Fibroblast of mammary gland (primary cell): Measurements from ENCODE around the gene XPO4.

ENCODE experiments used
- DNase-seq: peaks from one replicate; pipeline ENCODE4 v3.0.0-alpha.2; 2010; ENCODE audit warnings: low read depth
- H3K4me3 ChIP-seq: 2 replicates; pipeline ENCODE4 v1.5.1; 2011; ENCODE audit warnings: low read depth, mild to moderate bottlenecking, low read length, moderate library complexity; ENCODE audit not compliant: control insufficient read depth
- TF ChIP-seq, protein P1 (sequence below): conservative IDR thresholded peaks from 2 replicates; pipeline ENCODE4 v1.5.1; 2011; ENCODE audit warnings: low read depth, low read length, inconsistent platforms; ENCODE audit not compliant: control insufficient read depth, insufficient read depth

The XPO4 gene

DNA sequence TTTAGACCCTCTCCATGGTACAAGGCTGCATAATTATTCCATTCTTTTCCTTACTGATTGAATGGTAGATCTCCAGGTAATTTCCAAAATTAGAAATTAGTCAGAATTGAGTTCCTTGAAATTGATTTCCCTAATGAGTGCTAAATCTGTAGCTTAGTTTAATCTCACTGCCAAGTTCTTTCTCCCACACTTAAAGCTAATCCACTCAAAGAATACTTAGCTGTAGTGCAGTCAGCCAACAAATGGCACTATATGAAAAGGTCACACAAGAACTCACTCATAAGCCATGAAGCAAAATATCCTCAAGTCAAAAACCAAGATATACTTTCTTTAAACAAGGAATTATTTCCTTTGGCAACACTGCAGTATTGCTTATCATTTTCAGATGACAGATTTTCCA lies 62.0 kb downstream of the XPO4 start:
- DNase-seq: no peak
- TF ChIP-seq, protein P1, sequence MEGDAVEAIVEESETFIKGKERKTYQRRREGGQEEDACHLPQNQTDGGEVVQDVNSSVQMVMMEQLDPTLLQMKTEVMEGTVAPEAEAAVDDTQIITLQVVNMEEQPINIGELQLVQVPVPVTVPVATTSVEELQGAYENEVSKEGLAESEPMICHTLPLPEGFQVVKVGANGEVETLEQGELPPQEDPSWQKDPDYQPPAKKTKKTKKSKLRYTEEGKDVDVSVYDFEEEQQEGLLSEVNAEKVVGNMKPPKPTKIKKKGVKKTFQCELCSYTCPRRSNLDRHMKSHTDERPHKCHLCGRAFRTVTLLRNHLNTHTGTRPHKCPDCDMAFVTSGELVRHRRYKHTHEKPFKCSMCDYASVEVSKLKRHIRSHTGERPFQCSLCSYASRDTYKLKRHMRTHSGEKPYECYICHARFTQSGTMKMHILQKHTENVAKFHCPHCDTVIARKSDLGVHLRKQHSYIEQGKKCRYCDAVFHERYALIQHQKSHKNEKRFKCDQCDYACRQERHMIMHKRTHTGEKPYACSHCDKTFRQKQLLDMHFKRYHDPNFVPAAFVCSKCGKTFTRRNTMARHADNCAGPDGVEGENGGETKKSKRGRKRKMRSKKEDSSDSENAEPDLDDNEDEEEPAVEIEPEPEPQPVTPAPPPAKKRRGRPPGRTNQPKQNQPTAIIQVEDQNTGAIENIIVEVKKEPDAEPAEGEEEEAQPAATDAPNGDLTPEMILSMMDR: no peak
- H3K4me3 ChIP-seq: no peak overlapping the region

DNA sequence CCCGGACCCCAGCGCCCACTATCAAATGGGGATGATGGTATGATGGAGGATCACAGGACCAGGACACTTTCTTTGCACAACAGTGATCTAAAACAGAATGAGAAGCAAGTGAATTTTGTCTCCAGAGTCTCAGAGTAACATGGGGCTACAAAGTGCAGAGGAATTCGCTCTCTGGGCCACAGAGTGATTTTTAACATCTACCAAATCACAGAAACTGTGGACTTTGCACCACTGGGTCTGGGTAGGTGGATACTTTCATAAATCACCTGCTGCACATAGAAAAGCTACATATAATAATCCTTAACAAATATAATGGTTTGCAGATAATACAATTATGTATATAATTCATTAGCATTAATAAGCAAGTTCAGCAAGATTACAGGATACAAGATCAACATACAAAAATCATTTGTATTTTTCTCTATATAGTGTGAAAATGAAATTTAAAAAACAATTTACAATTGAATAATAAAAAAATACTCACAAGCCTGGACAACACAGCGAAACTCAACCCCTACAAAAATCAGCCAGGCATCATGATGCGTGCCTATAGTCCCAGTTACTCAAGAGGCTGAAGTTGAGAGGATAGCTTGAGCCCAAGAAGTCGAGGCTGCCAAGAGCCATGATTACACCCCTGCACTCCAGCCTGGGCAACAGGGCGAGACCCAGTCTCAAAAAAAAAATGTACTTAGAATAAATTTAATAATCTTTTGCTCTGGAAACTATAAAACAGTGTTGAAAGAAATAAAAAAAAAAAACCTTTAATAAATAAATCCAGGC lies 68.5 kb downstream of the XPO4 start:
- H3K4me3 ChIP-seq: no peak overlapping the region
- TF ChIP-seq, protein P1: no peak
- no peak for DNase-seq

DNA sequence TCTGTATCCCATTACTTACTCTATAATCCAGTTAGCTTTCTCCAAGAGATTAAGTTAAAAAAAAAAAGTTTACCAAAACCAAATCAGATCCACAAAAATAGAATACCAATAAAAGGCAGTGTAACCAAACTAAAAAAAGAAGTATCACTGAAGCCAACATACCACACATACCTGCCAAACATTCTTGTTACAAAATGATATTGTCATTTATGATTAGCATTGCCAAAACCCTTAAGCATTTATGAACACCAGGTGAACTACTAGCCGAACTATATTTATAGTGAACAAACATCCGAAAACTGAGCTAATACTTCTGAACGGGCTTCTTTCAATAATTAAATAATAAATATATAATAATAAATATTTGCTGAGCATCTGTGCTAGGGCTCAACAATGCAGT lies 69.7 kb downstream of the XPO4 start:
- TF ChIP-seq, protein P1: no peak
- DNase-seq: no peak
- H3K4me3 ChIP-seq: no peak overlapping the region

DNA sequence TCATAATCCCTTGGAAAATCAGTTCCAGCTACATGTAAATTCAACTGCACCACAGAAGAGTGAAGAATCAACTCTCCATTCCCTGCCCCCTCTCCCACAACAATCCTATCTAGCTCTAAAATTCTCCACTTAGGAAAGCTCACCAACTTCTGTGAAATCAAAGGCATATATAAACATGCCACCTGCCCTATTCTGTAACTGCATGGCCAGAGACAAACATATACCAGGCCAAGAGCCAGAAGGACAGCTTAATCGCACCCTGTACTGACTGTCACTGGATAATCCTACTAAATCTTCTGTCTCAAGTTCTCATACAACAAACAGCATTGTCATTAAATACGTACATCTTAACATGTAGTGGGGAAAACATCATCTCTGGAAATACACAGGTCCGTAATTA lies 70.6 kb downstream of the XPO4 start:
- TF ChIP-seq, protein P1: no peak
- DNase-seq: no peak
- H3K4me3 ChIP-seq: no peak overlapping the region

DNA sequence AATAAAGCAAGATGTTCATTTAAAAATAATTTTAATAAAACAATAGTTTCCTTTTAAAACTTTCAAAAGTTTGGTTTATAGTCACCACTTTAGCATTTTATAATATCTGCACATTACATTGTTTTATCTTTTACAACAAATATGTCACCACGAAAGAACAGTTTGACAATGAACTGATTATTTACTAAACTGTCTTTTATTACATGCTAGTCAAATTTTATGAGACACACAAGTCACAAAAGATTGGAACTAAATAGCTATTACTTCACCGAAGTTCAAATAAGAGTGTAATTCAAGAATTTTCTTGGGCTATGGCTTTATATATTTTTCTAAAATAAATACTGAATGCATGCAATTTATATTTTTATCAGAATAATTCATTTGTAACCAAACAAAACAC lies 71.3 kb downstream of the XPO4 start:
- H3K4me3 ChIP-seq: no peak overlapping the region
- TF ChIP-seq, protein P1: no peak

DNA sequence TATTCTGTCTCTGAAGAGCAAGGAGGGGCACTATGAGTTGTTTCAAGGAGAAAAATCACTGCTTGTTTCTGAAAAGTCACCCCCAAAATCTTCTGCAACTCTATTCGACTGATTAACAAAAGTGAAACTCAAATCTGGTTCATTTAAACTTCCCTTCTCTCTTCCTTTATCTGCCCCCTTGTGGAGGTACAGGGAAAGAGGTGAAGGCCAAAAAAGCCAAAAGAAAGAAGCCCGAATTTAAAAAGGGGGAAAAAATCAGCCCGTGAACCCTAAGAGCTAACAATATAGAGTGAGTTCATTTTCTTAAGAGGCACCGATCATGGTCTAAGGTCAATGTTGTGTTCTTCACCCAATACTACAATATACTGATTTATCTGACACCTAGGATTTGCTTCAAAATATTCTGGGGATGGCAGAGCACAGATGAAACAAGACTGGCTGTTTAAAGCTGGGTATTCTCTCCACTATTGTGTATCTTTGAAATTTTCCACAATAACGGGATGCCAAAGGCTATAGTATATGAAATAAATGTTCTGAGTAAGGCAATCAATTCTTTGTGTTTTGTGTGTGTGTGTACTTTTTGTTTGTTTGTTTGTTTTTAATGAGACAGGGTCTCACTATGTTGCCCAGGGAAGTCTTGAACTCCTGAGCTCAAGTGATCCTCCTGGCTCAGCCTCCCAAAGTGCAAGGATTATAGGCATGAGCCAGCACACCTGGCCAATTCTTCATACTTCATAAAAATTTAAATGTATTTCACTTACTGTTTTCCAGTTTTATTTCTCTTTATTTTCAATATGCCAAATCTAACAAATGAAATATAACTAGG lies 73.8 kb downstream of the XPO4 start:
- peak overlapping the region; percentile 33 for H3K4me3 ChIP-seq
- DNase-seq: peak; percentile 69
- TF ChIP-seq, protein P1: peak; percentile 91

More for the DNA sequence above, 71.3 kb downstream of the XPO4 start:
- no peak for DNase-seq
